Lung (tissue), 12 donors: ENCODE results near the gene NFATC1. TPM values are rescaled to one million over a fixed set of nuclear protein-coding genes. Genes with fewer than 3 reads are reported as not detected.

Source experiments
- ATAC-seq: fragments of 200-7000 bp; cut with Tn5 transposase; one replicate; pipeline ENCODE4 v1.9.1; 2020; ENCODE audit warnings: moderate number of reproducible peaks; ENCODE audit not compliant: insufficient read depth, low FRiP score
- DNase-seq, 3 donors: peaks; one replicate each; pipeline ENCODE4 v3.0.0-alpha.2; 2013 to 2017
- H3K27ac ChIP-seq, 2 donors: one replicate each; pipeline ENCODE4 v1.5.1; 2013; ENCODE audit warnings: mild to moderate bottlenecking in 2 of 2, moderate library complexity in 2 of 2, control low read depth in 1 of 2, inconsistent platforms in 1 of 2, low read depth in 1 of 2, low read length in 1 of 2
- H3K27me3 ChIP-seq, 3 donors: one replicate each; pipeline ENCODE4 v1.5.1; 2013; ENCODE audit warnings: low read length in 2 of 3; ENCODE audit not compliant: control insufficient read depth in 3 of 3, insufficient read depth in 3 of 3
- H3K36me3 ChIP-seq, 4 donors: one replicate each; pipeline ENCODE4 v1.5.1; 2013; ENCODE audit warnings: low read length in 4 of 4, mild to moderate bottlenecking in 1 of 4, moderate library complexity in 1 of 4; ENCODE audit not compliant: control insufficient read depth in 4 of 4, insufficient read depth in 4 of 4
- H3K4me1 ChIP-seq, 5 donors: one replicate each; pipeline ENCODE4 v1.5.1; 2013; ENCODE audit warnings: low read length in 5 of 5, mild to moderate bottlenecking in 2 of 5, moderate library complexity in 1 of 5; ENCODE audit not compliant: control insufficient read depth in 5 of 5, insufficient read depth in 5 of 5
- H3K4me3 ChIP-seq: one replicate; pipeline ENCODE4 v1.5.1; 2013; ENCODE audit warnings: mild to moderate bottlenecking, control low read depth, moderate library complexity
- H3K9ac ChIP-seq, 2 donors: one replicate each; pipeline ENCODE4 v1.5.1; 2013; ENCODE audit warnings: low read length in 2 of 2, control low read depth in 1 of 2; ENCODE audit not compliant: insufficient read depth in 1 of 2
- H3K9me3 ChIP-seq, 4 donors: one replicate each; pipeline ENCODE4 v1.5.1; 2013; ENCODE audit warnings: low read length in 3 of 4, mild to moderate bottlenecking in 1 of 4, moderate library complexity in 1 of 4; ENCODE audit not compliant: control insufficient read depth in 4 of 4, insufficient read depth in 3 of 4
- WGBS, 2 donors: extraction: QIAGEN DNeasy Blood & Tissue Kit; methylation state at CpG; one replicate each; pipeline ENCODE4 v1.1.7; 2013; 5-methylcytosine and 5-hydroxymethylcytosine counted together
- polyA plus RNA-seq, 2 donors: library from polyadenylated mRNA; stranded (reverse); fragments of 200-250 nt; gene quantifications; one replicate each; pipeline ENCODE4 v1.2.1, GENCODE V29; 2013
- total RNA-seq, 2 donors: library from RNA; depleted of rRNA in 1 of 2; stranded (reverse); fragments of >200 nt in 1 of 2; gene quantifications; one replicate each; pipeline ENCODE4 v1.2.1, GENCODE V29; 2014 to 2021
- TF ChIP-seq, protein P1 (sequence below): IDR thresholded peaks from 2 replicates; pipeline ENCODE4 v1.5.1; 2012; ENCODE audit warnings: mild to moderate bottlenecking; ENCODE audit errors: control extremely low read depth, extremely low read depth
- donor health status: control.
- donor health status: control.
- donor health status: Bipolar disorder and iron deficiency.
- donor health status: healthy.
- donor health status: DM: yes; HTN: yes; CAD: no.

The NFATC1 gene
- total and polyA plus RNA-seq, 4 donors = 8.6 to 25.5 (median 12.9) TPM

- no peak overlapping the region for H3K4me3 ChIP-seq
- 84 to 87% methylated on average over 6 of the region's 6 CpGs for WGBS, 2 donors
Observed at GRCh38 chr18:79563949-79564348, 168.2 kb downstream of the NFATC1 start.

GRCh38 chr18:79564441-79564840 is 168.7 kb downstream of the NFATC1 start:
- peaks cover 0 to 3% (median under 1%) of the 10 kb centered on the region in 3 donors for H3K27me3 ChIP-seq
- no peak overlapping the region for H3K9ac ChIP-seq
- no peaks in the 10 kb centered on the region for H3K9me3 ChIP-seq
- no peaks in the 10 kb centered on the region for H3K36me3 ChIP-seq
- TF ChIP-seq, protein P1, sequence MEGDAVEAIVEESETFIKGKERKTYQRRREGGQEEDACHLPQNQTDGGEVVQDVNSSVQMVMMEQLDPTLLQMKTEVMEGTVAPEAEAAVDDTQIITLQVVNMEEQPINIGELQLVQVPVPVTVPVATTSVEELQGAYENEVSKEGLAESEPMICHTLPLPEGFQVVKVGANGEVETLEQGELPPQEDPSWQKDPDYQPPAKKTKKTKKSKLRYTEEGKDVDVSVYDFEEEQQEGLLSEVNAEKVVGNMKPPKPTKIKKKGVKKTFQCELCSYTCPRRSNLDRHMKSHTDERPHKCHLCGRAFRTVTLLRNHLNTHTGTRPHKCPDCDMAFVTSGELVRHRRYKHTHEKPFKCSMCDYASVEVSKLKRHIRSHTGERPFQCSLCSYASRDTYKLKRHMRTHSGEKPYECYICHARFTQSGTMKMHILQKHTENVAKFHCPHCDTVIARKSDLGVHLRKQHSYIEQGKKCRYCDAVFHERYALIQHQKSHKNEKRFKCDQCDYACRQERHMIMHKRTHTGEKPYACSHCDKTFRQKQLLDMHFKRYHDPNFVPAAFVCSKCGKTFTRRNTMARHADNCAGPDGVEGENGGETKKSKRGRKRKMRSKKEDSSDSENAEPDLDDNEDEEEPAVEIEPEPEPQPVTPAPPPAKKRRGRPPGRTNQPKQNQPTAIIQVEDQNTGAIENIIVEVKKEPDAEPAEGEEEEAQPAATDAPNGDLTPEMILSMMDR = no peak
- no peak for ATAC-seq
- WGBS, 2 donors = 69 to 74% methylated on average over 6 of the region's 6 CpGs
- no peak overlapping the region for H3K27ac ChIP-seq
- no peak overlapping the region for H3K4me3 ChIP-seq
- peaks cover 0 to 16% (median 3%) of the 10 kb centered on the region in 5 donors for H3K4me1 ChIP-seq
- peak in 1 of 3 donors; percentile 53 for DNase-seq

More at GRCh38 chr18:79563949-79564348, 168.2 kb downstream of the NFATC1 start:
- H3K27ac ChIP-seq = no peak overlapping the region
- H3K36me3 ChIP-seq = no peaks in the 10 kb centered on the region
- H3K4me1 ChIP-seq = peaks cover 0 to 16% (median 3%) of the 10 kb centered on the region in 5 donors
- TF ChIP-seq, protein P1 = no peak
- H3K9ac ChIP-seq = no peak overlapping the region
- ATAC-seq (no peak), DNase-seq (peak in 1 of 3 donors; percentile 41)
- H3K27me3 ChIP-seq = peaks cover 0 to 3% (median 0%) of the 10 kb centered on the region in 3 donors
- no peaks in the 10 kb centered on the region for H3K9me3 ChIP-seq

- DNase-seq = no peak
- peaks cover 0 to 7% (median 0%) of the 10 kb centered on the region in 4 donors for H3K9me3 ChIP-seq
- 79 to 83% methylated on average over 24 of the region's 24 CpGs for WGBS, 2 donors
- ATAC-seq = no peak
- no peak overlapping the region for H3K4me3 ChIP-seq
- H3K36me3 ChIP-seq = no peaks in the 10 kb centered on the region
- H3K4me1 ChIP-seq = peaks cover 0 to 28% (median 3%) of the 10 kb centered on the region in 5 donors
- TF ChIP-seq, protein P1 = no peak
- H3K9ac ChIP-seq = no peak overlapping the region
- peaks cover 0 to 7% (median 4%) of the 10 kb centered on the region in 3 donors for H3K27me3 ChIP-seq
- no peak overlapping the region for H3K27ac ChIP-seq
Observed at GRCh38 chr18:79566771-79567431, 171.2 kb downstream of the NFATC1 start.
